ENCODE results near the gene RTEL1.

The RTEL1 gene

DNA sequence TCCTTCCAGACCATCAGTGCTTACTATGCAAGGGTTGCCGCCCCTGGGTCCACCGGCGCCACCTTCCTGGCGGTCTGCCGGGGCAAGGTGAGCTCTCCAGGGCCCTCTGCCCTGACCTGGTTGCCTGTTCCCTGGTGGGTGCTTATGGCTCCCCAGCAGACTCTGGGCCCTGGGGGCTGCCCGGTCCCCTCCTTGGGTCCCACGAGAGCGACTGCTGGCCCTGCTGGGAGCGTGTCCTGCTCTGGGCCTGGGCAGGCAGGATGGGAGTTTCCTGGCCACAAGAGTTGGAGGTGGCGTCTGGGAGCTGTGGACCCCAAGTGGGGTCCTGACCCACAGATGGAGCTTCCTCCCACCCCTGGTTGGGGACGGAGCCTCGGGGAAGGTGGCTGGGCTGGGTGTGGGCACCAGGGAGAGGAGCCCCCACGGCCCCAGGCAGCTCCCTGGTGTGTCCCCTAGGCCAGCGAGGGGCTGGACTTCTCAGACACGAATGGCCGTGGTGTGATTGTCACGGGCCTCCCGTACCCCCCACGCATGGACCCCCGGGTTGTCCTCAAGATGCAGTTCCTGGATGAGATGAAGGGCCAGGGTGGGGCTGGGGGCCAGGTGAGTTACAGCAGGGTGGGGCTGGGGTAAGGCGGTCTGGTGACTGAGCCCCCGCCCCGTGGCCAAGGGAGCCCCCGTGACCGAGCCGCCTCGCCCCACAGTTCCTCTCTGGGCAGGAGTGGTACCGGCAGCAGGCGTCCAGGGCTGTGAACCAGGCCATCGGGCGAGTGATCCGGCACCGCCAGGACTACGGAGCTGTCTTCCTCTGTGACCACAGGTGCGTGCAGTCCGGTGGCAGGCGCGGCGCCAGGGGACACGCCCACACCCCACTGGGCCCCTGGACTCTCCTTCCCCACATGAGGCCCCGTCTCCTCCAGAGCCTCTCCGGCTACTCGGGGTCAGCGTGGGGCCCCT, 31.2 kb downstream of the RTEL1 start:
- no peak overlapping the region for H3K9ac ChIP-seq (ENCODE audit: low read depth, low read length)
- H3K27me3 ChIP-seq (ENCODE audit: control insufficient read depth, insufficient read depth, low read length): no peaks in the 10 kb centered on the region
- H3K4me3 ChIP-seq (ENCODE audit: low read depth, low read length): no peak overlapping the region
- H3K4me1 ChIP-seq (ENCODE audit: control insufficient read depth, insufficient read depth, low read length): no peaks in the 10 kb centered on the region
- no peaks in the 10 kb centered on the region for H3K9me3 ChIP-seq (ENCODE audit: control insufficient read depth, insufficient read depth, low read length)
- H3K36me3 ChIP-seq (ENCODE audit: control insufficient read depth, insufficient read depth, low read length): peaks cover 28% of the 10 kb centered on the region

DNA sequence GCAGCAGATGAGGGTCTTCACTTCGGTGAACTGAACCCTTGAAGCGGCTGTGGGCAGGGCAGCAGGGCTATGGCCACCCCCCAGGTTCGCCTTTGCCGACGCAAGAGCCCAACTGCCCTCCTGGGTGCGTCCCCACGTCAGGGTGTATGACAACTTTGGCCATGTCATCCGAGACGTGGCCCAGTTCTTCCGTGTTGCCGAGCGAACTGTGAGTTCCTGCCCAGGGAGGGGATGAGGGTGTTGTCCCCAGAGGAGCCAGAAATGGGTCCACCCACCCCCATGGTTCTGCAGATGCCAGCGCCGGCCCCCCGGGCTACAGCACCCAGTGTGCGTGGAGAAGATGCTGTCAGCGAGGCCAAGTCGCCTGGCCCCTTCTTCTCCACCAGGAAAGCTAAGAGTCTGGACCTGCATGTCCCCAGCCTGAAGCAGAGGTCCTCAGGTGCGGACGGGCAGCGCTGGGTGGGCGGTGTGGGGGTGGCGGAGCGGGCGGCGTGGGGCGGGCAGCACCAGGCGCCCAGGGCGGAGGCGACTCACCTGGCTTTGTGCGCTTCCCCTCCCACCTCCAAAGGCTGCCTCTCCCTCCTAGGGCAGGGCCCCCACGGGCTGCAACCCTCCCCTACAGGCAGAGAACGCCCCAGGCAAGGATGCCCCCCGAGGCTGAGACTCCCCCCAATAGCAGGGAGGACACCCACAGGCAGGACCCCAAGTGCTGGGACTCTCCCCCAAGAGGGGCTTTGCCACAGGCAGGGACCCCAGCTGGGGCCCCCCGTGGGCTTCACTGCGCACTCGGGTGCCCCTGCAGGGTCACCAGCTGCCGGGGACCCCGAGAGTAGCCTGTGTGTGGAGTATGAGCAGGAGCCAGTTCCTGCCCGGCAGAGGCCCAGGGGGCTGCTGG, 32.1 kb downstream of the RTEL1 start:
- Histone ChIP-seq H3K4me3 (ENCODE audit: low read depth, low read length) (no peak overlapping the region), H3K27me3 (ENCODE audit: control insufficient read depth, insufficient read depth, low read length) (no peaks in the 10 kb centered on the region), H3K9ac (ENCODE audit: low read depth, low read length) (no peak overlapping the region), H3K4me1 (ENCODE audit: control insufficient read depth, insufficient read depth, low read length) (no peaks in the 10 kb centered on the region), H3K9me3 (ENCODE audit: control insufficient read depth, insufficient read depth, low read length) (no peaks in the 10 kb centered on the region), H3K36me3 (ENCODE audit: control insufficient read depth, insufficient read depth, low read length) (peaks cover 29% of the 10 kb centered on the region)

DNA sequence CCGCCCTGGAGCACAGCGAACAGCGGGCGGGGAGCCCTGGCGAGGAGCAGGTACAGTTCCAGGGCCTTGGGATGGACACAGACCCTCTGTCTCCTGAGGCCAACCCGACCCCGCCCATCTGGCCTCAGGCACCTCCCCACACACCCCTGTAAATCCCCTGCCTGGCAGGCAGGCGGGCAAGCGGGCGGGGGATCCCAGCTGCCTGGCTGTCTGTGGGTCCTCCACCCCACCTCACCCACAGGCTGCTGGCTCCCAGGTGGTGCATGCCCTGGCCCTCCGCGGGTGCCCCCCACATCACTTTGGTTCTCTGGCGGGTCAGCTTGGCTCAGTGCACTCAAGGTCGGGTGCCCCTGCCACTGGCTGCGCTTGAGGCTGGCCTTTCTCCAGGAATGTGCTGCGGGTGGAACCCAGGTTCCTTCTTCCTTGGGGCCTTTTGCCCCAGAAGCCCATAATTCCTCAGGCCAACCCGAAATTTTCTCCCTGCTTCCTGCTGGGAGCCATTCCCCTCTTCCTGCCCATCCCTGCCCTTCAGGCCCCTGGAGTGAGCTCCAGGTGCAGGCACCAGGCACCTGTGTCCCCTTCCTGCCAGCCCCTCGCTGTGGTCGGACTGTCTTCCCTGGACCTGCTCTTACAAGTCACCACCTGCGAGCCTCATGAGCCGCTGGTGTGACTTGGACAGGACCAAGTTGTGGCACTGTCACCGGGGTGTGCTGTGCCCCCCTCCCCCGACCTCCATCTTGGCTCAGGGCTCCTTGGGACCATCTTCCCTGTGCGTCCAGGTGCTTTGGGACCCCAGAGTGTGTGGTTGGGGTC, 33.0 kb downstream of the RTEL1 start:
- H3K36me3 ChIP-seq (ENCODE audit: control insufficient read depth, insufficient read depth, low read length): peaks cover 29% of the 10 kb centered on the region
- H3K9me3 ChIP-seq (ENCODE audit: control insufficient read depth, insufficient read depth, low read length): no peaks in the 10 kb centered on the region
- H3K9ac ChIP-seq (ENCODE audit: low read depth, low read length): no peak overlapping the region
- H3K27me3 ChIP-seq (ENCODE audit: control insufficient read depth, insufficient read depth, low read length): no peaks in the 10 kb centered on the region
- no peak overlapping the region for H3K4me3 ChIP-seq (ENCODE audit: low read depth, low read length)
- H3K4me1 ChIP-seq (ENCODE audit: control insufficient read depth, insufficient read depth, low read length): no peaks in the 10 kb centered on the region

DNA sequence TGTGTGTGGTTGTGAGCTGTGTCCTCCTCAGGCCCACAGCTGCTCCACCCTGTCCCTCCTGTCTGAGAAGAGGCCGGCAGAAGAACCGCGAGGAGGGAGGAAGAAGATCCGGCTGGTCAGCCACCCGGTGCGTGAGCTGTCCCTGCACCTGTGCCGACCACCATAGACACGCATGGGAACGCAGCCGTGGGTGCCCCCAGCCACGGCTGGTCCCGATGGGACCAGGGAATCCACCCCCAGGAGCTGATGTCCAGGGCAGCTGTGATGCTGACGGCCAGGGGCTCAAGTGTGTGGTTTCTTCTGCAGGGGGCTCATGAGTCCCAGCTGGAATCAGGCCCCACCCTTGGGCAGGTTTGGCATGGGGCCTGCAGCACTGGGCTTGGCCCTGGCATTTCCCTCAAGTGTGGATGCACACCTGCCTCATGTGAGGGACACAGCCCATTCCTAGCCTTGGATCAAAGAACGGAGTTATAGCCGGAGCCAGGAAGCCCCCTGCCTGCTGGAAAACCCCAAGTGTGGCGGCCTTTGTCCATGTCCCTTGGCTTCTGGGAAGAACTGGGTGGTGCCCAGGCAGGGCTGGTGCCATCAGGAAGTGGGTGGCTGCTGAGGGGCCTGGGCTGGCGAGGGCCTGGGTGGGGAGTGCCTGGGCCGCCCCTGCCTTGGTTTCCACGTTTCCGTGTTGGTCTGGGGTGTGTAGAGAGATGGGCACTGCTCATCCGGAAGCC, 33.8 kb downstream of the RTEL1 start:
- Histone ChIP-seq H3K27me3 (ENCODE audit: control insufficient read depth, insufficient read depth, low read length) (no peaks in the 10 kb centered on the region), H3K9ac (ENCODE audit: low read depth, low read length) (no peak overlapping the region), H3K36me3 (ENCODE audit: control insufficient read depth, insufficient read depth, low read length) (peaks cover 29% of the 10 kb centered on the region), H3K9me3 (ENCODE audit: control insufficient read depth, insufficient read depth, low read length) (no peaks in the 10 kb centered on the region), H3K4me3 (ENCODE audit: low read depth, low read length) (no peak overlapping the region), H3K4me1 (ENCODE audit: control insufficient read depth, insufficient read depth, low read length) (no peaks in the 10 kb centered on the region)

DNA sequence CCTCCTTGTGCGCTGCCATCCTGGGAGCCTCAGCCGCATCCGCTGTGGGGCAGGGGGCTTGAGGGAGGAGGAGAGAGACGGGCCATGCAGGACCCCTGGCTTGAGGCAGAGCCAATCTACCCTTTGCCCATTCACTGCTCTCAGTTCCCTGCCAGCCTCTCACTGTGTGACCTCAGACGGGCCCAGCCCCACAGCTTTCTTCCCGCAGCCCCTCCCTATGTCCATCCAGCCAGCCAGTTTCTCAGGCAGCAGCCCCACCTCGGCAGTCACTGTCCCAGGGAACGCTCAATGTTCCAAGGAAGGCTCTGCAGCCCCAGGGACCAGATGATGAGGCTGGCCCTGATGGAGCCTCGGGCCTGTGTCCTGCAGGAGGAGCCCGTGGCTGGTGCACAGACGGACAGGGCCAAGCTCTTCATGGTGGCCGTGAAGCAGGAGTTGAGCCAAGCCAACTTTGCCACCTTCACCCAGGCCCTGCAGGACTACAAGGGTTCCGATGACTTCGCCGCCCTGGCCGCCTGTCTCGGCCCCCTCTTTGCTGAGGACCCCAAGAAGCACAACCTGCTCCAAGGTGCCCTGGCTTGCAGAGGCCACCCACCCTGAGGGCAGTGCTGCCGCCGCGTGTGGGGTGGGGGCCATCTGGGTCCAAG, 34.4 kb downstream of the RTEL1 start:
- Histone ChIP-seq H3K9ac (ENCODE audit: low read depth, low read length) (no peak overlapping the region), H3K27me3 (ENCODE audit: control insufficient read depth, insufficient read depth, low read length) (no peaks in the 10 kb centered on the region), H3K9me3 (ENCODE audit: control insufficient read depth, insufficient read depth, low read length) (no peaks in the 10 kb centered on the region), H3K4me1 (ENCODE audit: control insufficient read depth, insufficient read depth, low read length) (peaks cover 2% of the 10 kb centered on the region), H3K4me3 (ENCODE audit: low read depth, low read length) (no peak overlapping the region), H3K36me3 (ENCODE audit: control insufficient read depth, insufficient read depth, low read length) (peaks cover 29% of the 10 kb centered on the region)

DNA sequence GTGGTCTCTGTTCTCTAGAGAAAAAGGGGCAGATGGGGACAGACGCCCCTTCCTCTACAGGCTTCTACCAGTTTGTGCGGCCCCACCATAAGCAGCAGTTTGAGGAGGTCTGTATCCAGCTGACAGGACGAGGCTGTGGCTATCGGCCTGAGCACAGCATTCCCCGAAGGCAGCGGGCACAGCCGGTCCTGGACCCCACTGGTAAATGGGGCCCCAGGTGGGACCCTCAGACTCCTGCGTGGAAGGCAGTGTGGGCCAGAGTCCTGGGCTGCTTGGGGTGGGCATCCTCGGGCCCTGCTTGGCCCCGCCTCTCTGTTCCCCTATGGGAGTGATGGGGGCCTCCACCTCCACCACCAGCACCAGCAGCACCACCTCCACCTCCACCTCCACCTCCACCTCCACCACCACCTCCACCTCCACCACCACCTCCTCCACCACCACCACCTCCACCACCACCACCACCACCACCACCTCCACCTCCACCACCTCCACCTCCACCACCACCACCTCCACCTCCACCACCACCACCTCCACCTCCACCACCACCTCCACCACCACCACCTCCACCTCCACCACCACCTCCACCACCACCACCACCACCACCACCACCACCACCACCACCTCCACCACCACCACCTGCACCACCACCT, 35.1 kb downstream of the RTEL1 start:
- no peaks in the 10 kb centered on the region for H3K9me3 ChIP-seq (ENCODE audit: control insufficient read depth, insufficient read depth, low read length)
- peaks cover 2% of the 10 kb centered on the region for H3K4me1 ChIP-seq (ENCODE audit: control insufficient read depth, insufficient read depth, low read length)
- no peaks in the 10 kb centered on the region for H3K27me3 ChIP-seq (ENCODE audit: control insufficient read depth, insufficient read depth, low read length)
- no peak overlapping the region for H3K4me3 ChIP-seq (ENCODE audit: low read depth, low read length)
- no peak overlapping the region for H3K9ac ChIP-seq (ENCODE audit: low read depth, low read length)
- peaks cover 25% of the 10 kb centered on the region for H3K36me3 ChIP-seq (ENCODE audit: control insufficient read depth, insufficient read depth, low read length)

DNA sequence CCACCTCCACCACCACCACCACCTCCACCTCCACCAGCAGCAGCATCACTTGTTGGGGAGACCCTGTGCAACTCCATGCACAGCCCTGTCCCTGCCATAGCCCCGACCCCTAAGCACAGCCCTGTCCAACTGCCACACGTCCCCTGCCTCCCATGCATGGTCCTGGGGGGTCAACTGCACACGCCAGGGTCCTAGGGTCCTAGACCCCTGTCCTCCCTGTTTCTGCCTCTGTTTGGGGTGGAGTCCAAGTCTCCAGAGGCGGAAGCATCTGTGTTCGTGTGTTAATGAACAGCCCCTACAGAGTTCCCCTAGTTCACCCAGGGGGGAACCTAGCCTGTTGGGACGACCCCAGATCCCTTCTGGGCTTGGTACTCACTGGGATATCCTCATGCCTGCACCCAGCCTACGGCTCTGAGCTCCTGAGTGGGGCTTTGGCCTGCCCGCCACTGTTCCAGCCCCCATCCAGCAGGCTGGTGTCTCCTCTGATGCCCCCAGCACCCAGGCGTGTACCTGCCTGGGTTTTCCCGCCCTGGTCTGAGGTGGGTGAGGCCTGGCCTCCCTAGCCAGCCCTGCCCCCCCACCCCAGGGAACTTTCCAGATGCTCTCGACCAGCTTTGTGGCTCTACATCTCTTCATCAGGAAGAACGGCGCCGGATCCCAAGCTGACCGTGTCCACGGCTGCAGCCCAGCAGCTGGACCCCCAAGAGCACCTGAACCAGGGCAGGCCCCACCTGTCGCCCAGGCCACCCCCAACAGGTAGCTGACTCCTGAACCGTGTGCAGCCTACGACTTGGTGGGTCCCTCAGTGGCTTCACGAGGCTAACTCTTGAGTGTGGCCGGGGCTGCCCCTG, 35.8 kb downstream of the RTEL1 start:
- Histone ChIP-seq H3K27me3 (ENCODE audit: control insufficient read depth, insufficient read depth, low read length) (no peaks in the 10 kb centered on the region), H3K36me3 (ENCODE audit: control insufficient read depth, insufficient read depth, low read length) (peaks cover 23% of the 10 kb centered on the region), H3K4me3 (ENCODE audit: low read depth, low read length) (no peak overlapping the region), H3K9ac (ENCODE audit: low read depth, low read length) (no peak overlapping the region), H3K9me3 (ENCODE audit: control insufficient read depth, insufficient read depth, low read length) (no peaks in the 10 kb centered on the region), H3K4me1 (ENCODE audit: control insufficient read depth, insufficient read depth, low read length) (peaks cover 2% of the 10 kb centered on the region)

DNA sequence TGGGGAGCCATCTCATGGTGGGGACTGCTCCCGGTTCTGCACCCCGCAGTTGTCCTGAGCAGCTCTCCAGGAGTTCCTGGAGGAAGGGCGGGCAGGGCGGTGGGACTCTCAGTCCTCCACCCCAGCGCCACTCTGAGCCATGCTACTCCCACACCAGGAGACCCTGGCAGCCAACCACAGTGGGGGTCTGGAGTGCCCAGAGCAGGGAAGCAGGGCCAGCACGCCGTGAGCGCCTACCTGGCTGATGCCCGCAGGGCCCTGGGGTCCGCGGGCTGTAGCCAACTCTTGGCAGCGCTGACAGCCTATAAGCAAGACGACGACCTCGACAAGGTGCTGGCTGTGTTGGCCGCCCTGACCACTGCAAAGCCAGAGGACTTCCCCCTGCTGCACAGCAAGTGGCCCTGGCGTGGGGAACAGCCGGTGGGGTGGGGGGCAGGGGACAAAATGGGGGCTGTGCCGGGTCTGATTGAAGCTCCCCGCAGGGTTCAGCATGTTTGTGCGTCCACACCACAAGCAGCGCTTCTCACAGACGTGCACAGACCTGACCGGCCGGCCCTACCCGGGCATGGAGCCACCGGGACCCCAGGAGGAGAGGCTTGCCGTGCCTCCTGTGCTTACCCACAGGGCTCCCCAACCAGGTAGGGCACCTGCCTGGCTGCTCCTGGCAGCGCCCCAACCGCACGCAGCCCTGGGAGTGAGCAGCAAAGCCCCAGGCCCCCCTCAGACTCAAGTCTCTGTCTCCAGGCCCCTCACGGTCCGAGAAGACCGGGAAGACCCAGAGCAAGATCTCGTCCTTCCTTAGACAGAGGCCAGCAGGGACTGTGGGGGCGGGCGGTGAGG, 36.7 kb downstream of the RTEL1 start:
- H3K4me1 ChIP-seq (ENCODE audit: control insufficient read depth, insufficient read depth, low read length): peaks cover 4% of the 10 kb centered on the region
- no peaks in the 10 kb centered on the region for H3K27me3 ChIP-seq (ENCODE audit: control insufficient read depth, insufficient read depth, low read length)
- no peak overlapping the region for H3K4me3 ChIP-seq (ENCODE audit: low read depth, low read length)
- no peaks in the 10 kb centered on the region for H3K9me3 ChIP-seq (ENCODE audit: control insufficient read depth, insufficient read depth, low read length)
- peaks cover 22% of the 10 kb centered on the region for H3K36me3 ChIP-seq (ENCODE audit: control insufficient read depth, insufficient read depth, low read length)
- H3K9ac ChIP-seq (ENCODE audit: low read depth, low read length): no peak overlapping the region

All from iPS-15b (cell line).